ENCODE results near the gene GABRG1.

GRCh38 chr4:46051392-46051791 lies 72.5 kb downstream of the GABRG1 start:
- no peak for TF ChIP-seq POLR2A (IDR thresholded peaks at IDR 0.05)
- TF ChIP-seq CTCF (IDR thresholded peaks at IDR 0.05) = no peak

All from transverse colon (tissue), 3 donors.